Neural crest cell (in vitro differentiated cells): ENCODE measurements around the gene C3orf20. TPM values are rescaled to one million over a fixed set of nuclear protein-coding genes. Genes with fewer than 3 reads are reported as not detected.

Experiments
- DNase-seq: peaks from one replicate; pipeline ENCODE4 v3.0.0; 2021; ENCODE audit warnings: low read depth, mixed read lengths, low spot score
- H3K27ac Mint-ChIP-seq: one replicate; pipeline ENCODE4 v1.8.0; 2021; ENCODE audit warnings: mild to moderate bottlenecking, mixed read lengths; ENCODE audit not compliant: unreplicated experiment
- H3K27me3 Mint-ChIP-seq: 2 replicates; pipeline ENCODE4 v1.8.0; 2021; ENCODE audit warnings: low read depth, mild to moderate bottlenecking, mixed read lengths
- H3K36me3 Mint-ChIP-seq: 2 replicates; pipeline ENCODE4 v1.8.0; 2021; ENCODE audit warnings: low read depth, mild to moderate bottlenecking, mixed read lengths
- H3K4me1 Mint-ChIP-seq: 2 replicates; pipeline ENCODE4 v1.8.0; 2021; ENCODE audit warnings: mixed read lengths
- H3K4me3 Mint-ChIP-seq: one replicate; pipeline ENCODE4 v1.8.0; 2021; ENCODE audit warnings: mild to moderate bottlenecking, mixed read lengths
- H3K9me3 Mint-ChIP-seq: 2 replicates; pipeline ENCODE4 v1.8.0; 2021; ENCODE audit warnings: mixed read lengths
- total RNA-seq: library from RNA; stranded (reverse); gene quantifications from 2 replicates; pipeline ENCODE4 v1.2.1, GENCODE V29; 2021
- TF ChIP-seq, protein P1 (sequence below): fragments of 200-600 bp; sonication (generic); conservative IDR thresholded peaks from 2 replicates; pipeline ENCODE4 v1.5.0; 2021; ENCODE audit warnings: antibody characterized with exemption, mild to moderate bottlenecking

The C3orf20 gene
- total RNA-seq, 1 donor from 2014 or later: 0.14 TPM

DNA sequence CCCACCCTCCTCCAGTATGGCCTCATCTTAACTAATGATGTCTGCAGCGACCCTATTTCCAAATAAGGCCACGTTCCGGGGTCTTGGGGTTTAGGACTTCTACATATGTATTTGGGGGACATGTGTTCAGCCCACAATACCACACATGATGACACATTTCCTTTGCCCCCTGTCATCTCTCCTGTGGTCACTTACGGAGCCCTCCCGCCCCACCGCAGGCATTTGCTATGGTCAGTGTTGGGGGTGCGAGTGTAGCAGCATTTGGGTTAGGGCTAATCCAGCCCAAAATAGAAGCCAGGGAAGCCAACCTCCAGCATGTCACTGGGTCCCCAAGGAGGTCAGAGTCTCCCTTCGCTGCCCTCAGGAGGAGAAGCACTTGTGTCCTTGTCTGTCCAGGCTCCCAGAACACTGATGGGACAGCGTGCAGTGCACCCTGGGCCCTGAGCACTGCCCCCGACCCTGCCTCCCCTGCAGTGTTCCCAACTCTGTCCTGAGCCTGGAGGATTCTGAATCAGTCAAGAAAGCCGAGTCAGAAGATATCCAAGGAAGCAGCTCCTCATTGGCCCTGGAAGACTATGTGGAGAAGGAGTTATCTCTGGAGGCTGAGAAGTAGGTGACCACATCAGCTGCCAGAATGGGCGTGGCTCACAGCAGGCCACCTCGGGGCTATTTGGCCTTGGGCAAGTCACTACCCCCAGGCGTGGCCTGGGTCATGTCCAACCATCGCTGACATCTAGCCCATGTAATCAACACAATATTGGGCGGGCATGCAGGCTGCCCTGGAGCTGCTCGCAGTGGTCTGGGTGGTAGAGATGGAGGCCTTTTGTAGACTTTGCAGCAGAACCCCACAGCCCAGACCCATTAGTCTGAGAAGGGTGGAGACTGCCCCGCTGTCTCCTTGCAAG, 96.9 kb downstream of the C3orf20 start:
- Mint-ChIP-seq H3K27ac (no peak overlapping the region), H3K36me3 (no peaks in the 10 kb centered on the region), H3K27me3 (no peaks in the 10 kb centered on the region), H3K4me1 (no peaks in the 10 kb centered on the region), H3K9me3 (no peaks in the 10 kb centered on the region), H3K4me3 (no peak overlapping the region)
- no peak for DNase-seq
- TF ChIP-seq, protein P1, sequence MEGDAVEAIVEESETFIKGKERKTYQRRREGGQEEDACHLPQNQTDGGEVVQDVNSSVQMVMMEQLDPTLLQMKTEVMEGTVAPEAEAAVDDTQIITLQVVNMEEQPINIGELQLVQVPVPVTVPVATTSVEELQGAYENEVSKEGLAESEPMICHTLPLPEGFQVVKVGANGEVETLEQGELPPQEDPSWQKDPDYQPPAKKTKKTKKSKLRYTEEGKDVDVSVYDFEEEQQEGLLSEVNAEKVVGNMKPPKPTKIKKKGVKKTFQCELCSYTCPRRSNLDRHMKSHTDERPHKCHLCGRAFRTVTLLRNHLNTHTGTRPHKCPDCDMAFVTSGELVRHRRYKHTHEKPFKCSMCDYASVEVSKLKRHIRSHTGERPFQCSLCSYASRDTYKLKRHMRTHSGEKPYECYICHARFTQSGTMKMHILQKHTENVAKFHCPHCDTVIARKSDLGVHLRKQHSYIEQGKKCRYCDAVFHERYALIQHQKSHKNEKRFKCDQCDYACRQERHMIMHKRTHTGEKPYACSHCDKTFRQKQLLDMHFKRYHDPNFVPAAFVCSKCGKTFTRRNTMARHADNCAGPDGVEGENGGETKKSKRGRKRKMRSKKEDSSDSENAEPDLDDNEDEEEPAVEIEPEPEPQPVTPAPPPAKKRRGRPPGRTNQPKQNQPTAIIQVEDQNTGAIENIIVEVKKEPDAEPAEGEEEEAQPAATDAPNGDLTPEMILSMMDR: no peak

GRCh38 chr3:14772533-14773138, 97.7 kb downstream of the C3orf20 start:
- Mint-ChIP-seq H3K4me1 (no peaks in the 10 kb centered on the region), H3K27me3 (no peaks in the 10 kb centered on the region), H3K9me3 (no peaks in the 10 kb centered on the region), H3K4me3 (no peak overlapping the region), H3K27ac (no peak overlapping the region), H3K36me3 (no peaks in the 10 kb centered on the region)
- no peak for DNase-seq
- TF ChIP-seq, protein P1: no peak

GRCh38 chr3:14773281-14773680, 98.3 kb downstream of the C3orf20 start:
- Mint-ChIP-seq H3K4me1 (no peaks in the 10 kb centered on the region), H3K27ac (no peak overlapping the region), H3K36me3 (no peaks in the 10 kb centered on the region), H3K4me3 (no peak overlapping the region), H3K9me3 (peaks cover 2% of the 10 kb centered on the region), H3K27me3 (no peaks in the 10 kb centered on the region)
- TF ChIP-seq, protein P1: no peak
- no peak for DNase-seq

DNA sequence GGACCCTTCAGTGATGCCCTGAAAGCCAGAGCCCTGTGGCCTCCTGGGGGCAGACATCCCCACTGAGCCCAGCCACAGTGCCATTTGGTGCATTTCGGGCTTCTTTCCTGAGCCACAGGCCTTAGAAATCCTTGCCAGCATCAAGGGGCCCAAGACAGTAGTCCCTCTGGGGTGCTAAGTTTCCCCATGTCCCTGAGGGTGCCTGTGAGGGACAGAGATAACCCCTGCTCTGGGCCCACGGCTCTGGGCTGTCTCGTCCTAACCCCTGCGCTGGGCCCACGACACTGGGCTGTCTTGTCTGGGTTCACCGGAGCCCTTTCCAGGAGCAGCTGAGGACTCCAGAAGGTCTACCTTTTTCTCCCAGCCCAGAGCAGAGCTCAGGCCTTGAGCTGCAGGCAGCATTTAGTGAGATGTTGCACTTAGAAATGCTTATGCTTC, 98.8 kb downstream of the C3orf20 start:
- TF ChIP-seq, protein P1: no peak
- no peaks in the 10 kb centered on the region for H3K27me3 Mint-ChIP-seq
- no peak overlapping the region for H3K27ac Mint-ChIP-seq
- no peaks in the 10 kb centered on the region for H3K36me3 Mint-ChIP-seq
- no peaks in the 10 kb centered on the region for H3K4me1 Mint-ChIP-seq
- no peak for DNase-seq
- no peak overlapping the region for H3K4me3 Mint-ChIP-seq
- peaks cover 2% of the 10 kb centered on the region for H3K9me3 Mint-ChIP-seq

- Mint-ChIP-seq H3K36me3 (no peaks in the 10 kb centered on the region), H3K4me3 (no peak overlapping the region), H3K9me3 (peaks cover 2% of the 10 kb centered on the region), H3K4me1 (no peaks in the 10 kb centered on the region), H3K27ac (no peak overlapping the region), H3K27me3 (no peaks in the 10 kb centered on the region)
- TF ChIP-seq, protein P1: no peak
- no peak for DNase-seq
Observed at GRCh38 chr3:14774431-14774830, 99.5 kb downstream of the C3orf20 start.
